Kidney epithelial cell (primary cell): ENCODE measurements around the gene SRL. TPM values are rescaled to one million over a fixed set of nuclear protein-coding genes. Genes with fewer than 3 reads are reported as not detected.
"Not testable (repeated sequence)": the region's sequence is repeated elsewhere in the genome, so short reads cannot be mapped to it uniquely, and the experiment has no call there.

ENCODE experiments used
- DNase-seq: peaks from one replicate; pipeline ENCODE4 v3.0.0-alpha.2; 2010; ENCODE audit warnings: low read depth
- H3K27me3 ChIP-seq: 2 replicates; pipeline ENCODE4 v1.6.0; 2011; ENCODE audit warnings: low read length; ENCODE audit not compliant: control insufficient read depth, insufficient read depth
- H3K36me3 ChIP-seq: 2 replicates; pipeline ENCODE4 v1.5.1; 2011; ENCODE audit warnings: low read length; ENCODE audit not compliant: control insufficient read depth, insufficient read depth
- H3K4me3 ChIP-seq: 2 replicates; pipeline ENCODE4 v1.5.1; 2011; ENCODE audit warnings: low read depth, mild to moderate bottlenecking, control low read depth, low read length
- CTCF ChIP-seq: IDR thresholded peaks from 2 replicates; pipeline ENCODE4 v1.5.1; 2011; ENCODE audit warnings: mild to moderate bottlenecking, moderate library complexity, low read length, control low read depth, inconsistent platforms; ENCODE audit not compliant: insufficient read depth, poor library complexity, severe bottlenecking
- total RNA-seq: library from RNA; depleted of rRNA; stranded (reverse); fragments of >200 nt; gene quantifications from 2 replicates; pipeline ENCODE4 v1.2.3, GENCODE V29; 2015

The SRL gene
- total RNA-seq, 1 donor from 2014 or later = not detected

DNA sequence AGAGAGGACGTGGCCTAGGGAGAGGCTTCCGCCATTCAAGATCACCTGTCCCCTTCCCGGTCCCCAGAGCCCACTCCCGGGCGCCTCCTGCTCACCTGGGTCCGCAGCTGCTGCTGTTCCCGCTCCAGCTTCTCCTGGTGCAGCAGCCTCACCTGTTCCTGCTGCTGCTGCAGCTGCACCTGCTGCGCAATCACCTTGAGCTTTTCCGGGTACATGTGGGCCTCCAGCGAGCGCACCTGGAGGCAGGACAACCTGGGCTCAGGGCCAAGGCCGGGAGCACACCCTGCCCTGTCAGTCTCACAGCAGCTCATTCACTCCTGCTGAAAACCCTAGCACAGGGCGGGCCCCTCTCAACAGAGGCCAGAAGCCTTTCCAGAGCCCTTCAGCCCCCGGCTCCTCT lies 18.5 kb upstream of the SRL start:
- H3K4me3 ChIP-seq = no peak overlapping the region
- no peaks in the 10 kb centered on the region for H3K27me3 ChIP-seq
- peaks cover 2% of the 10 kb centered on the region for H3K36me3 ChIP-seq
- DNase-seq = no peak
- TF ChIP-seq CTCF = no peak

DNA sequence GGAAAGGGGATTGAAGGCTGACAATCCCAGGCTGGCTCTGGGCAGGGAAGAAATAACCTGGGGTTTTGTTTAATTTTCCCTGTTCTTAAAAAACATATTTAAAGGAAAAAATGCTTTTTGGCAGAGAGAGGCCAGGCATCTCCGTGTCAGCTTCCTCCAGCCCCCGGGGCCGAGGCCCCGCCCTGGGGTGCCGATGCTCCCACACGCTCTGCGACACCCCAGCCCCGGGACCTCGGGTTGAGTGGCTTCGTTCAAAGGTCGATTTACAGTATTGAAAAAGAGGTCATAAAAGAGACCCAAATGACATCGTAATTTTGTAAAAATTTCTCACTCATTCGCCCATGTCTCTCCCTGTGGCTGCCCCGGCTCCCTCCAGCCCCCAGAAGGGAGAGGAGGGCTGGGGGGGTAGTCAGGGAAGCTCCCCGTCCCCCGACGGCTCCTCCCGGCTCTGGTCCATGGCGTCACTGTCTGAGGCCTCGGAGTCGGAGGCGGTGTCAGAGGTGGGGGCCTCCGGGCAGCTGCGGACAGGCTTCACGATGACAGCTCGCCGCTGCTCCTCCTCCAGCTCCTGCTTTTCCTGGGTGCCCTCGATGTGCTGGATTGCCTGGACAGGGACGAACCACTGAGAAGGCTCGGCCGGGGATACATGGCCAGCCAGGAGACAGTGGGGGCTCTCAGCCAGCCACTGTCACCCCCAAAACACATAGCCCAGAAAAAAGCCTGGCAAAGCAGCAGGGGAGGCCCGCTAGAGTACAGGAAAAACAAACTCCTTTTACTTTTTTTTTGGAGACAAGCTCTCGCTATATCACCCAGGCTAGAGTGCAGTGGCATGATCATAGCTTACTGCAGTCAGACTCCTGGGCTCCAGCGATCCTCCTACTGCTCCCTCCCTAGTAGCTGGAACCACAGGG lies 16.0 kb upstream of the SRL start:
- H3K4me3 ChIP-seq = no peak overlapping the region
- no peak for DNase-seq
- peaks cover 2% of the 10 kb centered on the region for H3K36me3 ChIP-seq
- H3K27me3 ChIP-seq = no peaks in the 10 kb centered on the region
- TF ChIP-seq CTCF = no peak

DNA sequence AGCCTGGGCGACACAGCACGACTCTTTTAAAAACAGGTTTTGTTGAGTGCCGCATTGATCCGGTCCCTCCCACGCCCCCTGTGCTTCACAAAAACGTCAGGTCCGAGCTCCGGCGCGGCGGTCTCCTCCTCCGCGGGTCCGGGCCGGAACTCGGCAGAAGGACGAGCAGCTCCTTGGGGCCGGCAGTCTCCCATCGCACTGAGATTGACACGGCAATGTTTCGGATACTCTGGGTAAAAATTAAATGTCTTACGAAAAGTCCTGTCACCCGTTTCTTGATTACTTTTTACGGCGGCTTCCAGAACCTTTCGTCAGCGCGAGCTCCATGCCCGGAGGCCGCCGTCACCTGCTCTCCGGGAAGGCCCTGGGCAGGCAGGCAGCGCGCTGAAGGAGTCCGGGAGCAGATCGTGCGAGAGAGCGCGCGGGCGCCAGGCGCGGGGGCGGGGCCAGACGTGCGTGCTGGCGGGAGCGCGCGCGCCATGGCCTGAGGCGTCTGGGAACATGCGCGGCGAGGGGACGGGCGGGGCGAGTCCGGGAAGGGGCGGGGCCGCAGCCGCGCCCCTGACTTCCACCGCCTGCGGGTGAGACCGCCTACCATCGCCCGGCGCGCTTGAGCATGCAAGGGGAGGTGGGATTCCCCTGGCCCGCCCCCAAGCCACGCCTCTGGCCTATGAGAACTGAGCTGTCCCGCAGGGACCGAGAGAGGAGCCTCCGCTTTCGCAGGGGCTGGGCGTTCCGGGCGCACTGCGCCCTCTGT lies 11.7 kb upstream of the SRL start:
- no peak for TF ChIP-seq CTCF
- Histone ChIP-seq H3K4me3 (peak overlapping the region; percentile 67), H3K27me3 (no peaks in the 10 kb centered on the region), H3K36me3 (no peaks in the 10 kb centered on the region)
- DNase-seq = peak; percentile 90

- peak overlapping the region; percentile 67 for H3K4me3 ChIP-seq
- not testable (repeated sequence) for H3K27me3 ChIP-seq, H3K36me3 ChIP-seq, DNase-seq
Observed at GRCh38 chr16:4253012-4253393, 11.1 kb upstream of the SRL start.

GRCh38 chr16:4249530-4250308 lies 7.8 kb upstream of the SRL start:
- DNase-seq = no peak

More at GRCh38 chr16:4249530-4250308, 7.8 kb upstream of the SRL start:
- Histone ChIP-seq H3K27me3 (no peaks in the 10 kb centered on the region), H3K36me3 (no peaks in the 10 kb centered on the region), H3K4me3 (no peak overlapping the region)
- TF ChIP-seq CTCF = no peak
